Endothelial cell of umbilical vein (primary cell): ENCODE measurements around the gene GSTO1. TPM values are rescaled to one million over a fixed set of nuclear protein-coding genes. Genes with fewer than 3 reads are reported as not detected.

Experiments
- BruUV-seq: library from RNA; stranded (reverse); fragments of 400-500 nt; replicated peaks from 2 replicates; lab custom pipeline; 2021; lab: Mats Ljungman, UMichigan
- CTCF ChIA-PET: fragments of 300-600, 350-600 bp; sonication (Branson Sonifier 250); formaldehyde crosslinking; loops from one replicate; lab custom pipeline; 2021; ENCODE audit warnings: antibody characterized with exemption, inconsistent platforms; lab: Charles Lee
- POLR2A ChIA-PET: fragments of 300-600, 350-600 bp; sonication (Branson Sonifier 250); formaldehyde crosslinking; loops from one replicate; lab custom pipeline; 2021; ENCODE audit warnings: antibody characterized with exemption, inconsistent platforms; lab: Charles Lee
- DNase-seq: peaks from one replicate; pipeline ENCODE4 v3.0.0-alpha.2; 2011; ENCODE audit warnings: low read depth, low spot score
- FAIRE-seq: peaks from 2 replicates; lab custom pipeline; 2011; peaks lifted over from hg19 to GRCh38; lab: Jason Lieb, UNC
- H2AFZ ChIP-seq: 2 replicates; pipeline ENCODE4 v1.6.0; 2012; ENCODE audit warnings: low read depth, low read length, control low read depth, inconsistent platforms
- H3K27ac ChIP-seq: 2 replicates; pipeline ENCODE4 v1.5.1; 2011; ENCODE audit warnings: low read depth, mild to moderate bottlenecking, control low read depth, low read length, moderate library complexity; ENCODE audit not compliant: insufficient read depth
- H3K27me3 ChIP-seq, 2 experiments: 2 replicates each; pipeline versions ENCODE4 v1.6.0 to v1.6.1; 2011; ENCODE audit warnings: low read length in 2 of 2, mixed read lengths in 1 of 2; ENCODE audit not compliant: control insufficient read depth in 2 of 2, insufficient read depth in 2 of 2
- H3K36me3 ChIP-seq, 2 experiments: 2 replicates in 1 of 2; 3 replicates in 1 of 2; pipeline ENCODE4 v1.5.1; 2011; ENCODE audit warnings: low read length in 2 of 2, mild to moderate bottlenecking in 1 of 2, moderate library complexity in 1 of 2; ENCODE audit not compliant: control insufficient read depth in 2 of 2, insufficient read depth in 2 of 2; ENCODE audit errors: extremely low read depth in 1 of 2
- H3K4me1 ChIP-seq: 3 replicates; pipeline ENCODE4 v1.5.1; 2011; ENCODE audit warnings: mild to moderate bottlenecking, low read length; ENCODE audit not compliant: control insufficient read depth, insufficient read depth; ENCODE audit errors: extremely low read depth
- H3K4me2 ChIP-seq: 2 replicates; pipeline ENCODE4 v1.6.1; 2011; ENCODE audit warnings: low read length, control low read depth, mixed read lengths; ENCODE audit not compliant: insufficient read depth
- H3K4me3 ChIP-seq, 3 experiments: fragments of 200-600 bp in 1 of 3; sonication (generic), shearing (Covaris generic) in 1 of 3; replicated peaks in 1 of 3; 2 replicates each; pipeline ENCODE4 v1.5.1; 2011 to 2016; ENCODE audit warnings: control low read depth in 3 of 3, low read length in 3 of 3, mild to moderate bottlenecking in 2 of 3, inconsistent platforms in 1 of 3, low read depth in 1 of 3, moderate library complexity in 1 of 3; ENCODE audit not compliant: insufficient read depth in 1 of 3
- H3K79me2 ChIP-seq: 2 replicates; pipeline ENCODE4 v1.6.0; 2012; ENCODE audit warnings: low read length, inconsistent platforms; ENCODE audit not compliant: control insufficient read depth, insufficient read depth
- H3K9ac ChIP-seq: replicated peaks from 2 replicates; pipeline ENCODE3; 2011; ENCODE audit warnings: low read length, control low read depth; ENCODE audit not compliant: insufficient read depth; ENCODE audit errors: extremely low read depth
- H3K9me1 ChIP-seq: replicated peaks from 3 replicates; pipeline ENCODE4 v1.6.0; 2011; ENCODE audit warnings: mild to moderate bottlenecking, low read length; ENCODE audit not compliant: control insufficient read depth, insufficient read depth; ENCODE audit errors: extremely low read depth
- H3K9me3 ChIP-seq: replicated peaks from 2 replicates; pipeline ENCODE4 v1.5.1; 2012; ENCODE audit warnings: low read length, inconsistent platforms; ENCODE audit not compliant: control insufficient read depth, insufficient read depth
- H4K20me1 ChIP-seq: replicated peaks from 2 replicates; pipeline ENCODE3; 2011; ENCODE audit warnings: mild to moderate bottlenecking, low read length; ENCODE audit not compliant: control insufficient read depth, insufficient read depth; ENCODE audit errors: extremely low read depth
- EZH2 ChIP-seq: IDR thresholded peaks from 2 replicates; pipeline ENCODE4 v1.6.1; 2012; ENCODE audit warnings: borderline replicate concordance, low read depth, mild to moderate bottlenecking, moderate library complexity, low read length, inconsistent platforms; ENCODE audit not compliant: severe bottlenecking
- FOS ChIP-seq: IDR thresholded peaks from 2 replicates; pipeline ENCODE4 v1.6.1; 2011; ENCODE audit warnings: mild to moderate bottlenecking, low read length, moderate library complexity, borderline replicate concordance; ENCODE audit not compliant: insufficient read depth
- GATA2 ChIP-seq: IDR thresholded peaks from 2 replicates; pipeline ENCODE4 v1.7.0; 2011; ENCODE audit warnings: low read depth, mild to moderate bottlenecking, moderate library complexity, mixed read lengths, low read length; ENCODE audit not compliant: insufficient read length, insufficient read depth
- JUN ChIP-seq: IDR thresholded peaks from 2 replicates; pipeline ENCODE4 v1.6.1; 2011; ENCODE audit warnings: borderline replicate concordance, low read depth; ENCODE audit not compliant: insufficient read length, insufficient read depth
- MYC ChIP-seq: IDR thresholded peaks from one replicate; pipeline ENCODE4 v1.6.1; 2011; ENCODE audit warnings: mild to moderate bottlenecking, low read depth, low read length
- POLR2A ChIP-seq: IDR thresholded peaks from 2 replicates; pipeline ENCODE4 v1.6.1; 2012; ENCODE audit warnings: low read depth, mild to moderate bottlenecking, control low read depth, low read length
- POLR2AphosphoS5 ChIP-seq: IDR thresholded peaks from 2 replicates; pipeline ENCODE4 v1.6.1; 2012; ENCODE audit warnings: low read depth, mild to moderate bottlenecking, control low read depth, low read length, moderate library complexity; ENCODE audit not compliant: insufficient read depth
- dilution Hi-C: fragments of 300-500 bp; cut with MboI; formaldehyde crosslinking; loops from one replicate; pipeline ENCODE4 v1.15.0; 2019; ENCODE audit warnings: low sequenced_read_pairs; ENCODE audit not compliant: extremely low pct_ligation_motif_present
- intact Hi-C: fragments of 100-400 bp; cut with micrococcal nuclease; formaldehyde crosslinking; loops from one replicate; pipeline ENCODE4 v1.10.0; 2022
- polyA plus RNA-seq, 4 experiments: library from polyadenylated mRNA; depleted of rRNA in 3 of 4; stranded (reverse) in 3 of 4; unstranded in 1 of 4; fragments of >200 nt; gene quantifications; 2 replicates each; pipeline versions ENCODE4 v1.2.1 to v1.2.3, GENCODE V29; 2011 to 2012; ENCODE audit warnings: missing spikeins in 1 of 4
- total RNA-seq: library from RNA; stranded (reverse); gene quantifications from 2 replicates; pipeline ENCODE4 v1.2.3, GENCODE V29; 2021
- TF ChIP-seq, protein P1 (sequence below): IDR thresholded peaks from 2 replicates; pipeline ENCODE4 v1.6.1; 2011; ENCODE audit not compliant: insufficient read depth, insufficient read length
- TF ChIP-seq, protein P2 (sequence below), 2 donors: IDR thresholded peaks; 1 replicate in 1 of 2; 2 replicates in 1 of 2; pipeline ENCODE4 v1.5.1; 2011; ENCODE audit warnings: low read length in 2 of 2, mild to moderate bottlenecking in 2 of 2, moderate library complexity in 2 of 2, control low read depth in 1 of 2, inconsistent platforms in 1 of 2, low read depth in 1 of 2; ENCODE audit not compliant: insufficient read depth in 1 of 2; ENCODE audit errors: extremely low read depth in 1 of 2

Gene GSTO1
- total and polyA plus RNA-seq, 2 donors (not counting 3 experiments of a cell fraction or from before 2014, with no cell fraction given), result 124 to 211 TPM

DNA sequence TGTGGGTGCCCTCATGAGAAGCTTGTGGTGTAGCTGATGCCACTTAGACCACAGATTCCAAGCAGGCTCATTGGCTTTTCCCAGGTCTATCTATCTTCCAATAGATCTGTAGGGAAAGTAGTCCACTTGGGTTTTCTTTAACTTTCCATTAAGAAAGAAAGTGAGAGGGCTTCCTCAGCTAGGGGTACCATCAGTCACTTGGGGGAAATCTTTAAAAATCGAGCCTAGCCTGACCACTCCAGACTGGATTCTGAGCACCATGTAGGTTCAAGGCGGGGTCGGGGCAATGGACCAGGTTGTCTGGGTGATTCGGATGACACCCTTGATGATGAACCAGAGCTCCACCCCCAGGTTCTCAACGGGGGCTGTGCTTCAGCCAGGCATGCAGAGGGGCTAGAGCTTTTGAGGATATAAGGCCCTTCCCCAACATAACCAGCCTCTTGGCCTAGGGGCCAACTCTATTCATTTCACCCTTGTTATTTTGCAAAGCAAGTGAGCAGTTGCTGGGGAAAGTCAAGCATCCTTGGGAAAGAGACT lies 56.6 kb downstream of the GSTO1 start:
- Histone ChIP-seq H3K79me2 (peaks cover 62% of the 10 kb centered on the region), H4K20me1 (no peaks in the 10 kb centered on the region), H3K27ac (no peak overlapping the region), H3K4me3 (no peak overlapping the region), H3K9ac (no peak overlapping the region), H3K27me3 (no peaks in the 10 kb centered on the region), H2AFZ (no peak overlapping the region), H3K4me2 (no peak overlapping the region), H3K9me3 (no peaks in the 10 kb centered on the region), H3K9me1 (no peaks in the 10 kb centered on the region), H3K4me1 (peaks cover 9% of the 10 kb centered on the region), H3K36me3 (peaks cover 13 to 25% of the 10 kb centered on the region in 2 experiments)
- FAIRE-seq, result no peak
- intact Hi-C loops (no loop called here), dilution Hi-C loops (no loop called here)
- TF ChIP-seq FOS, result no peak
- no peak for TF ChIP-seq MYC
- TF ChIP-seq, protein P1, sequence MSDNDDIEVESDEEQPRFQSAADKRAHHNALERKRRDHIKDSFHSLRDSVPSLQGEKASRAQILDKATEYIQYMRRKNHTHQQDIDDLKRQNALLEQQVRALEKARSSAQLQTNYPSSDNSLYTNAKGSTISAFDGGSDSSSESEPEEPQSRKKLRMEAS, result no peak
- TF ChIP-seq, protein P2, sequence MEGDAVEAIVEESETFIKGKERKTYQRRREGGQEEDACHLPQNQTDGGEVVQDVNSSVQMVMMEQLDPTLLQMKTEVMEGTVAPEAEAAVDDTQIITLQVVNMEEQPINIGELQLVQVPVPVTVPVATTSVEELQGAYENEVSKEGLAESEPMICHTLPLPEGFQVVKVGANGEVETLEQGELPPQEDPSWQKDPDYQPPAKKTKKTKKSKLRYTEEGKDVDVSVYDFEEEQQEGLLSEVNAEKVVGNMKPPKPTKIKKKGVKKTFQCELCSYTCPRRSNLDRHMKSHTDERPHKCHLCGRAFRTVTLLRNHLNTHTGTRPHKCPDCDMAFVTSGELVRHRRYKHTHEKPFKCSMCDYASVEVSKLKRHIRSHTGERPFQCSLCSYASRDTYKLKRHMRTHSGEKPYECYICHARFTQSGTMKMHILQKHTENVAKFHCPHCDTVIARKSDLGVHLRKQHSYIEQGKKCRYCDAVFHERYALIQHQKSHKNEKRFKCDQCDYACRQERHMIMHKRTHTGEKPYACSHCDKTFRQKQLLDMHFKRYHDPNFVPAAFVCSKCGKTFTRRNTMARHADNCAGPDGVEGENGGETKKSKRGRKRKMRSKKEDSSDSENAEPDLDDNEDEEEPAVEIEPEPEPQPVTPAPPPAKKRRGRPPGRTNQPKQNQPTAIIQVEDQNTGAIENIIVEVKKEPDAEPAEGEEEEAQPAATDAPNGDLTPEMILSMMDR (IDR thresholded peaks at IDR 0.05; ENCODE audit: extremely low read depth in 1 of 2, insufficient read depth in 1 of 2, low read depth in 1 of 2, low read length in 2 of 2), result no peak
- TF ChIP-seq GATA2, result no peak
- no peak for TF ChIP-seq POLR2AphosphoS5
- TF ChIP-seq POLR2A, result no peak
- no peak for TF ChIP-seq EZH2
- TF ChIP-seq JUN, result no peak
- POLR2A ChIA-PET, result interaction anchor here (1.1 kb wide), 1 partner anchor 10 kb away, joined by 4 read pairs; no protein-coding TSS in a partner anchor
- BruUV-seq, result no TSS peak
- DNase-seq, result no peak
- CTCF ChIA-PET, result interaction anchor here (1.1 to 3.8 kb wide), 7 partner anchors 11 to 41 kb away, joined by 3 to 19 read pairs (median 6); partner anchors contain the start of genes CFAP58 and ITPRIP
